Neural cell (in vitro differentiated cells): Measurements from ENCODE around the gene ADORA1.

ENCODE experiments used
- EP300 ChIP-seq: fragments of 450-650 bp; conservative IDR thresholded peaks from 2 replicates; pipeline ENCODE4 v1.6.1; 2014; ENCODE audit warnings: antibody characterized with exemption, mild to moderate bottlenecking, moderate library complexity; ENCODE audit not compliant: poor library complexity, severe bottlenecking
- MXI1 ChIP-seq: fragments of 450-650 bp; conservative IDR thresholded peaks from 2 replicates; pipeline ENCODE4 v1.6.1; 2014; ENCODE audit warnings: antibody characterized with exemption, mild to moderate bottlenecking; ENCODE audit not compliant: poor library complexity, severe bottlenecking
- REST ChIP-seq: IDR thresholded peaks from 2 replicates; pipeline ENCODE4 v1.6.1; 2012; ENCODE audit warnings: borderline replicate concordance
- TF ChIP-seq, protein P1 (sequence below): fragments of 450-650 bp; IDR thresholded peaks from 2 replicates; pipeline ENCODE4 v1.5.1; 2014; ENCODE audit warnings: antibody characterized with exemption, mild to moderate bottlenecking, moderate library complexity; ENCODE audit not compliant: poor library complexity, severe bottlenecking

DNA sequence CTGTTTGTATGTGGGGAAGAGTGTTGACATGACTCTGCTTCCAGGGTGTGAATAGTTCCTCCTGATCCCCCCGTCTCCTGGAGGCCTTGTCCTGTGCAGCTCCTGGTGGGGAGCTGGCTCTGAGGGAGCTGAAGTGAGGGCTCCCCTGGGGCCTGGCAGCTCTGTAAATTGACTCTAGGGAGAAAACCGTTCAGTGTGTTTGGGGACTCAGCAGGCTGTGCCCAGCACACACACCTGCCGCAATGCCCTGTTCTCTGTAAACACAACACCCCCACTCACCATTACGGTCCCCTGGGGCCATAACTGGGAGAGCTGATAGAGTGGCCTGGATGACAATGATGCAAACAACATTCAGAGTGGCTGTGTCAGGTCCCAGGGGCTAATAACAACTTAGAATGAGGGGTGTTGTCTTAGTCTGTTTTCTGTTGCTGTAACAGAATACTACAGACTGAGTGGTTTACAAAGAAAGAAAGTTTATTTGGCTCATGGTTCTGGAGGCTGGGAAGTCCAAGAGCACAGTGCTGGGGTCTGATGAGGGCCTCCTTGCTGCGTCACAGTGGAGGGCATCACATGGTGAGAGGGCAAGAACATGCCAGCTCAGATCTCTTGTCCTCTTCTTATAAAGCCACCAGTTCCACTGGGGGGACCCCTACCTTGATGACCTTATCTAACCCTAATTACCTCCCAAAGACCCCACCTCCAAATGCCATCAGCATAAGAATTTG is 15.3 kb downstream of the ADORA1 start:
- TF ChIP-seq, protein P1, sequence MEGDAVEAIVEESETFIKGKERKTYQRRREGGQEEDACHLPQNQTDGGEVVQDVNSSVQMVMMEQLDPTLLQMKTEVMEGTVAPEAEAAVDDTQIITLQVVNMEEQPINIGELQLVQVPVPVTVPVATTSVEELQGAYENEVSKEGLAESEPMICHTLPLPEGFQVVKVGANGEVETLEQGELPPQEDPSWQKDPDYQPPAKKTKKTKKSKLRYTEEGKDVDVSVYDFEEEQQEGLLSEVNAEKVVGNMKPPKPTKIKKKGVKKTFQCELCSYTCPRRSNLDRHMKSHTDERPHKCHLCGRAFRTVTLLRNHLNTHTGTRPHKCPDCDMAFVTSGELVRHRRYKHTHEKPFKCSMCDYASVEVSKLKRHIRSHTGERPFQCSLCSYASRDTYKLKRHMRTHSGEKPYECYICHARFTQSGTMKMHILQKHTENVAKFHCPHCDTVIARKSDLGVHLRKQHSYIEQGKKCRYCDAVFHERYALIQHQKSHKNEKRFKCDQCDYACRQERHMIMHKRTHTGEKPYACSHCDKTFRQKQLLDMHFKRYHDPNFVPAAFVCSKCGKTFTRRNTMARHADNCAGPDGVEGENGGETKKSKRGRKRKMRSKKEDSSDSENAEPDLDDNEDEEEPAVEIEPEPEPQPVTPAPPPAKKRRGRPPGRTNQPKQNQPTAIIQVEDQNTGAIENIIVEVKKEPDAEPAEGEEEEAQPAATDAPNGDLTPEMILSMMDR = no peak
- TF ChIP-seq EP300 = no peak
- TF ChIP-seq REST = no peak
- TF ChIP-seq MXI1 = no peak
